ENCODE measurements around the gene KCNMB4.

KCNMB4 gene

GRCh38 chr12:70365648-70366518, at the start of gene KCNMB4:
Gene KCNMB4, plus strand, starts transcription at chr12:70366290. Its CDS starts 445 bp downstream, at chr12:70366735.
- peak; percentile 44 to 71 for DNase-seq (ENCODE audit: low read depth in 1 of 2, low spot score in 1 of 2)

GRCh38 chr12:70317781-70318180, 48.3 kb upstream of the KCNMB4 start:
- DNase-seq (ENCODE audit: low read depth in 1 of 2, low spot score in 1 of 2) = no peak

DNA sequence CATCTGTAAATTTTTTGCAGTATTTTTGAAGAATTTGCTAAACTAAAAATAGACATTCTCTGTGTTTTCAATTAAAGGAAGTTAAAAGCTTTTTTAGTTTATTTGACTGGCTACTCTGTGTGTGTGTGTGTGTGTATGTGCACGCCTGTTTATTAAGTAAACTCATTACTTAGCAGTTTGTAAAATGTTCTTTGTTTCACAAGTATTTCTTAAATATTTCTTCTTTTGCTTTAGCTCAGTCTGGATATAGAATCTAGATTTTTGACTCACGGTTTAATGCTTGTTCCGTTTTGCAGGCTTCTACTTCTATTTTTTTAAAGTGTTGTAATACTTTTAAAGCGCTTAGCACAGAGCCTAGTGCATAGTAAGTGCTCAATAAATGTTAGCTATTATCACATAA, 46.5 kb upstream of the KCNMB4 start:
- no peak for DNase-seq (ENCODE audit: low read depth in 1 of 2, low spot score in 1 of 2)

DNA sequence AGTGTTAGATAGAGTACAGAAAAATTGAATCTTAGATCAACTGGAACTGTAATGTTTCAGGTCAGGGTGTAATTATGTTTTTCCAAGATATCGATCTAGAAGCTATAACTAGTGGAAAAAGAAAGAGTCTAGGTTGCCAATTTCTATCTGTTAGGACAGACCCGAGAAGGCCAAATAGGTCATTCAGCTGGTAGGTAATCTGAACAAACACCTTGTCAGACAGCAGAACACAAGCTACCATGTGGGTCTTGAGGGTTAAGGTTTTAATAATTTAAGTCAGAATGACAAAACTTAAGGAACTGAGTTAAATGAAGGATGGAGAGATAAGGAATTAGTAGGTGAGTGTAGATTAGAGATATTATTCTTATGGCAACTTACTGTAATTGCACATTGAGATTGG, 44.9 kb upstream of the KCNMB4 start:
- DNase-seq (ENCODE audit: low read depth in 1 of 2, low spot score in 1 of 2) = no peak

- no peak for DNase-seq (ENCODE audit: low read depth in 1 of 2, low spot score in 1 of 2)
Observed at GRCh38 chr12:70327541-70327940, 38.5 kb upstream of the KCNMB4 start.

GRCh38 chr12:70329728-70330127, 36.4 kb upstream of the KCNMB4 start:
- no peak for DNase-seq (ENCODE audit: low read depth in 1 of 2, low spot score in 1 of 2)

DNA sequence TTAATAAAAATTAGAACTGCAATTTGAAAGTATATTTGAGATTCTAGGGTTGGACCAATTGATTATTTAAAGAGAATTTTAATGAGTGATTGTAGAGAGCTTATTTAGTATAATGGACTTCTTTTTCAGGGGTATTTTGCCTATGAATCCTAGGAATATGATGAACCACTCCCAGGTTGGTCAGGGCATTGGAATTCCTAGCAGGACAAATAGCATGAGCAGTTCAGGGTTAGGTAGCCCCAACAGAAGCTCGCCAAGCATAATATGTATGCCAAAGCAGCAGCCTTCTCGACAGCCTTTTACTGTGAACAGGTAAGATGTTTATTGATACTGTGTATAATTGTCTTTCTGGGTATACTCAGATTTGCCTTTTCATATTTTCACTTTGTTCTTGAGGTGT, 35.9 kb upstream of the KCNMB4 start:
- no peak for DNase-seq (ENCODE audit: low read depth in 1 of 2, low spot score in 1 of 2)

GRCh38 chr12:70332236-70332635, 33.9 kb upstream of the KCNMB4 start:
- no peak for DNase-seq (ENCODE audit: low read depth in 1 of 2, low spot score in 1 of 2)

- no peak for DNase-seq (ENCODE audit: low read depth in 1 of 2, low spot score in 1 of 2)
Observed at GRCh38 chr12:70334742-70335141, 31.3 kb upstream of the KCNMB4 start.

DNA sequence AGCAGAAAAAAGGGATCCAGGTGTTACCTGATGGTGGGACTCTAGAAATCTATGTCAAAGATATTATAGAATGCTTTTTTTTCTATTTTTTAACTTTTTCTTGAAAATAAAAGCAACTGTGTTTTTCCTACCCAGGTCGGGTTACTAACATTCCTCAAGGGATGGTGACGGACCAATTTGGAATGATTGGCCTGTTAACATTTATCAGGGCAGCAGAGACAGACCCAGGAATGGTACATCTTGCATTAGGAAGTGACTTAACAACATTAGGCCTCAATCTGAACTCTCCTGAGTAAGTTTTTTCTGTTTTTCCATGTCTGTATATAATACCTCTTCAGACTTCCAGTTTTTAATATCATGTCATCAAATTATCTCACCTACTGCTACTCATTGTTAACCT, 27.6 kb upstream of the KCNMB4 start:
- DNase-seq (ENCODE audit: low read depth in 1 of 2, low spot score in 1 of 2) = no peak

- no peak for DNase-seq (ENCODE audit: low read depth in 1 of 2, low spot score in 1 of 2)
Observed at GRCh38 chr12:70351076-70351475, 15.0 kb upstream of the KCNMB4 start.

GRCh38 chr12:70353780-70354660, 12.1 kb upstream of the KCNMB4 start:
- DNase-seq (ENCODE audit: low read depth in 1 of 2, low spot score in 1 of 2) = no peak

- no peak for DNase-seq (ENCODE audit: low read depth in 1 of 2, low spot score in 1 of 2)
Observed at GRCh38 chr12:70354787-70355186, 11.3 kb upstream of the KCNMB4 start.

DNA sequence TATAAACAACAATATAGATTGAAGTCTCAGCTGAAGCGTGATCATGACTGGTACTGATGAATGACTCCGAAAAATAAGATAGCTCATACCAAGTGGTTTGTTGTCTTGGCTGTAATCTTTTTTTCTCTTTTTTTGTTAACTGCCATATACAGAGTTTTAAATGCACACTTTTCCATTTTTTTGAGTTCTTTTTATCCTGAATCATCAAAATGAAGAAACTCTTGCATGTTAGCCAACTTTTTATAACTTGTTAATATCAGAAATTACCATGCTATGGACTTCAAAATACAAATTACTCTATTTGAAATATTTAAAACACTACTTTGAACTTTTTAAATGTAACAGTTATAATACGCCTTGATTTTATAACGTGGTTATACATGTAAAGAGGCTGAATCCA, 10.1 kb upstream of the KCNMB4 start:
- no peak for DNase-seq (ENCODE audit: low read depth in 1 of 2, low spot score in 1 of 2)

DNA sequence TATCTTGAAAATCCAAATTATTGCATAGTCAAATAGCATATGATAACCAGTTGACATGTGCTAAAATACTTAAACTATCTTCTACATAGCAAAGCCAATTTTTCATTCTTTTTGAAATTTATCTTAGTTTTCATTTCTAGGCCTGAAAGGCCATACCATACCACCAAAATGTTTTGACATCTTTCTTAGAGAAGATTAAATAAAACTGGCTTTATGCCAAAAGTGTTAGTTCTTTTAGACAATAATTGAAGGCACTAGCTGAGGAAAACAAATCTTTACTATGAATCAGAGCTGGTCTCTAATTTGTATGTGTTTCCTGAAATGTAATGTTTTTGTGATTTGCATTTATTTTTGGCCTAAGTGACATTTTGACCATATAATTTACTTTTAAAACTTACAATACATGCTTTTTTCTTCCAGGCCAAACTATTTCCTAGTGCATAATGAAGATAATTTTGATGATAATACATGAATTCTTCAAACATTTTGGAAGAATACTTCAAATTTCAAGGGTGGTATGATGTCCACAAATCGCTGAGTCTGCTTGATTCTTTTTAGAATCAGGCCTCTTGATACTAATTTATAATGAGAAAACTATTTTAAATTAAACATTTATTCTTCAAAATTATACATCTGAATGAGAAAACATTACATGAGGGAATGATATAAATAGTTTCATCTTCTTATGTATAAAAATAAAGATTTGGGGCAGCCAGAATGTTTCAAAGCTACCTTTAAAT, 6.5 kb upstream of the KCNMB4 start:
- DNase-seq (ENCODE audit: low read depth in 1 of 2, low spot score in 1 of 2) = no peak

GRCh38 chr12:70360218-70360617, 5.9 kb upstream of the KCNMB4 start:
- DNase-seq (ENCODE audit: low read depth in 1 of 2, low spot score in 1 of 2) = no peak

DNA sequence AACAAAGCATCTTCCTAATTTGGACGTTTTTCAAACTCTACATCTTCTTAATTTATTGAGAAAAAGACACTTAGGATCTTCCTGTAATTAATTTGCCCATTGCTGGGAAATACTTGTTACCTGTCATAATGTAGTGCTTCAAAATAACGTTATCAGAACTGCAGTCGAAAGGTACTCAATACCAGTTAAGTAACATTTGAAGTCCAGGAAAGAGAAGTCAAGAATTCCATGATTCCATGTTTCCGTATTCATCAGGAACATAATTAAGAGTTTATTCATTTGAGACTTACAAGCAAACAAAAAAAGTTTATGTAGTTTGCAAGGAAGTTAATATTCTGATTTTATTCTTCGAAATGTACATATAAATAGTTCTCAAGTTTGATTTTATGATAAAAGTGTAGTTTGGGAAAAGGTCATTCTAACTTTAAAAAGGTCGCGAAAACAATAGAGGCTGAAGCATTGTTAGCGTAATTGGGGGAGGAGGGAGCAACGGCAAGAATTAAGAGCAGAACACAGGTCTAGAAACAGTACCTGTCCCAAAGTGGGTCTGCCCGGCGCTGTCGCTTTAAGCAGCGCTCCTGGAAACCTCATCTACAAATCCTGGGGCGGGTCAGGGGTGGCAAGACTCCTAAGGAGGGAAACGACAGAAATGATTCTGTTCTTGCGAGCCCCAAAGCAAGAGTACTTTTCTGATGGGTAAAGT, 1.2 kb upstream of the KCNMB4 start:
- no peak for DNase-seq (ENCODE audit: low read depth in 1 of 2, low spot score in 1 of 2)

DNA sequence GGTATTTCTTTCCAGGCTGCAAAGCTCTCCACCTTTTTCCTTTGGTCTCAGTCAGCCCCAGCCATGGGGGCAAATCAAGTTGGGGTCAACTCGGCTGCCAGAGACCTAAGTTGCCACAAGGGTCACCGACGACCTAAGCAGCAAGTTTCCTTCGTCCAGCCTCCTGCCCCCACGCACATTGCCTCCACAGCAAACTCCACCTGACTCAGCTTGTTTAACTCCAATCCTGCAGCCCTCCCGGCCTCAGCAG, 767 bp upstream of the KCNMB4 start:
- no peak for DNase-seq (ENCODE audit: low read depth in 1 of 2, low spot score in 1 of 2)

GRCh38 chr12:70366581-70367257, 629 bp downstream of the KCNMB4 start:
- peak; percentile 30 to 31 for DNase-seq (ENCODE audit: low read depth in 1 of 2, low spot score in 1 of 2)

DNA sequence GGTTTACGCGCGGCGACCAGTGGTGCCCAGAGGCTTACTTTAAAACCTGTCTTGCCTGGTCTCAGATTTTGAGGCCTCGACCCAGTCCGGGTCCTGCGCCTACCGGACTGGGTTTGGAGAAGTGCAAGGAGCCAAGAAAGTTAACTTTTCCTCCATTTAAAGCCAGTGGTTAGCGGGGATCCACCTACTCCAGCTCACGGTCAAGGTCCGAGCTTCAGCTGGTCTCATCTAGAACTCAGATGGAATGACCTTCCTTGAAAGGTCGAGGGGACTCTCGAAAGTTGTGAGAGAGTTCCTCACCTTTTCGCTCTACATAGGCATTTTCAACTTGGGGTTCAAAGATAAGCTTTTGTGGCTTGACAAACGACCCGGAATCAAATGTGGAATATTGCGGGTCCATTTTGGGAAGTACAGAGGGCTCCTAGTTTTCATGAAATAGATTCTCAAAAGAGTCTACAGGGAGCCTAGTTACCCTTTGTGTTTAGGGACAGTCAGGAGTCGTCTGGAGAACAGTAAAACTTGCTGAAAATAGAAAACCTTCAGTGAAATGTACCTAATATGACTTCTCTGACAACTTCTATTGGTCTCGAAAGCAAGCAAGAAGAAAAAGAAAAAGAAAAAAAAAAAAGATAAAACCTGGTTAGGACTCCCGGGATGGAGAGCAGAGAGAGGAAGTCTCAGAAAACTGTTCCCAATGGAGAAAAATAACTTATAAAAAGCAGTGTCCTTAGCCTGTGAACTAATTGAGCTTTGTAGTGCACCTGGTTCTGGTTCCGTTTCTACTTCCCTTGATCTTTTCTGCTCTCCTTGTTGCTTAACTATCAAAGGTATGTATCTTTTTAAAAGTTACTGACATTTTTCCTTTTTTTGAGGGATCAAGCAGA, 1.4 kb downstream of the KCNMB4 start:
- DNase-seq (ENCODE audit: low read depth in 1 of 2, low spot score in 1 of 2) = no peak
